Activated T-helper 2 cell treated with anti-CD3 and anti-CD28 coated beads, Interferon-gamma antibody, Interleukin-2, Interleukin-4, amounts not matched to agents 10 μg/mL and 5 μg/mL and 100 μg/mL, durations not matched to agents 14 hours and 24 hours and 36 hours (primary cell): ENCODE measurements around the gene NUP58. TPM values are rescaled to one million over a fixed set of nuclear protein-coding genes. Genes with fewer than 3 reads are reported as not detected.

Experiments
- total RNA-seq: library from RNA; stranded (reverse); gene quantifications from 2 replicates; pipeline ENCODE4 v1.2.3, GENCODE V29; 2022

NUP58 gene
- total RNA-seq, 1 donor from 2014 or later = 129 TPM

Other genes starting within 250 kb of the NUP58 start
- 0.23 and 0.39 TPM in 2 replicates for gene PABPC3, start 205.5 kb upstream of the NUP58 start, total RNA-seq
- not detected in 2 replicates for gene AMER2, start 129.3 kb upstream of the NUP58 start, total RNA-seq
- gene MTMR6, start 14.1 kb upstream of the NUP58 start, total RNA-seq = 16.3 and 16.5 TPM in 2 replicates
- gene ATP8A2, start 70.3 kb downstream of the NUP58 start, total RNA-seq = 0.11 and 0.16 TPM in 2 replicates